ENCODE data around the gene LRRC28.

Gene LRRC28

DNA sequence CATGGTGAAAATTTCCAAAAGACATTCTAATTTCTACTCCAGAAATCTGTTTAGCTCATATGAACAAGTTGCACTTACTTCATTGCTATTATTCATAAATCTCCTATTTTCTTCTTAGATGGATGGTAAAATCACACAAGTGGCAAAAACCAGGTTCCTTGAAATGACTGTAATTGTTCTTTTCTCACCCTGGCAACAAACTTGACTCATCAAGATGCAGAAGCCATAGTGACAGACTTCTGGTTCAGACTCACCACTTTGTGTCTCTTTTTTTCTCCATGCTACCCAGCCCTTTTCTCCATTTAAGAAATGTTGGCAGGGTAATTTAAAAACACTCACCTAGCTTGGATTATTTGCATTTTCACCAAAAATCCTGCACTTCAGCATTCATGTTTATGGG, 82.1 kb downstream of the LRRC28 start:
- no peak overlapping the region for H3K4me3 ChIP-seq (ENCODE audit: low read depth, low read length)
- DNase-seq (ENCODE audit: low read depth) = no peak

DNA sequence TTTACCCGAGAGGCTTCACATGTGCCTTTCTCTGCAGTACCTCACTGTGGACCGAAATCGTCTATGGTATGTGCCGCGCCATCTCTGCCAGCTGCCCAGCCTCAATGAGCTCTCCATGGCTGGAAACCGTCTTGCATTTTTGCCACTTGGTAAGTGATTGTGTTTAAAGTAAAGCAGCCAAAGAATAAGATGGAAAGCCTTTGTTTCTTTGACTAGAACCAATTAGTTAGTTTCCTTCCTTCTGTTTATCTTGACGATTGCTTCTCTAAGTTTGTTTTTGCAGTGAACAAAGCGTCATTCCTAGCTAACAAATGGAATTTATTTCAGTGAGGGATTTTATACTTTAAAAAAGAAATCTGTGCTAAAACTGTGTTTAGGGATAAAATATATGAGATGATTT, 82.7 kb downstream of the LRRC28 start:
- no peak for DNase-seq (ENCODE audit: low read depth)
- H3K4me3 ChIP-seq (ENCODE audit: low read depth, low read length) = no peak overlapping the region

DNA sequence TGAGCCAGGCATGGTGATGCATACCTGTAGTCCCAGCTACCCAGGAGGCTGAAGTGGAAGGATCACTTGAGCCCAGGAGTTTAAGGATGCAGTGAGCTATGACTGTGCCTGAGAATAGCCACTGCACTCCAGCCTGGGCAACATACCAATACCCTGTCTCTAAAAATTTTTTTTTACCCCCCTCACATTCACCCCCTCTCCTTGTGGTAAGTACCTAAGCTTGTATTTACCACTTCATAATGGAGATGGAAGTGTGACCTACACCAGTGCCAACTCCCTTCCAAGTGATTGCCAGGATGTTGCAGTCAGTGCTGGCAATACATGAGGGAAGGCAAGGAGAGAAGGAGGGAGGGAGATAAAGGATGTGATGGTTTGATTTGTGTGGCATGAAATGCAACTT, 84.2 kb downstream of the LRRC28 start:
- no peak overlapping the region for H3K4me3 ChIP-seq (ENCODE audit: low read depth, low read length)
- DNase-seq (ENCODE audit: low read depth) = no peak

DNA sequence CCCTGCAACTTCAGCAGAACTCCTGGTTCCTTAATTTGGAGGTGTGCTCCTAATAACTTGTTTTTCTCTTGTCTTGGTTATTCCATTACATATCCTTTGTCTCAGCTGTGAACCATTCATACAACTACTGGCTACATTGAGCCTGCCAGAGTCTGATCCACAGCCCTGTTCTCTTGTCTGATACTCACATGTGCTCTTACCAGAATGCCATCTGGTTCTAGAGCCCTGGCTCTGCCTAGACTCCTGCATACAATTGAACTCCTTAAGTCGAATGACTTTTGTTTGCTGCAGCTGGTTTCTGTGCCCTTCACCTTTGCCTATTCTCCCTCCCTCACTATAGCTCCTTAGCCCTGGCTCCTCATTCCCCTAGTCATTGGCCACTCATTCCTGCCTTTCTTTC, 85.5 kb downstream of the LRRC28 start:
- no peak for DNase-seq (ENCODE audit: low read depth)
- no peak overlapping the region for H3K4me3 ChIP-seq (ENCODE audit: low read depth, low read length)

DNA sequence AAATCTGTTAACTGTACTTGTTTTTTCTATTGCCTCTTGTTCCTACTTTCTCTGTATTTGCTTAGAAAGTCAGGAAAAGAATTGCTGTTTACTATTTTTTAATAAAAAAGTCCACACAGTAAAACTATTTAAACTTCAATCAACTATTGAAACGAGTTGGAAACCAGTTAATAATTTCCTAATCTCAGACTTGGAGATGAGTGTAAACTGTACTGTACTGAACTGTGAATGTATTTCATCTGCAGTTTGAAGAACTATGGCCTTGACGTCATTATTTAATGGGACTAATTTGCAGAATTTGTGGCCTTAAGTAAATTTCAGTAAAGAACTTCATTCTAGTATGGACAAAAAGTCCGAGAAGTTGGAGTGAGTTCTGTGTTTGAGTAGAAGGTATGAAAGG, 89.1 kb downstream of the LRRC28 start:
- DNase-seq (ENCODE audit: low read depth) = no peak
- H3K4me3 ChIP-seq (ENCODE audit: low read depth, low read length) = no peak overlapping the region

DNA sequence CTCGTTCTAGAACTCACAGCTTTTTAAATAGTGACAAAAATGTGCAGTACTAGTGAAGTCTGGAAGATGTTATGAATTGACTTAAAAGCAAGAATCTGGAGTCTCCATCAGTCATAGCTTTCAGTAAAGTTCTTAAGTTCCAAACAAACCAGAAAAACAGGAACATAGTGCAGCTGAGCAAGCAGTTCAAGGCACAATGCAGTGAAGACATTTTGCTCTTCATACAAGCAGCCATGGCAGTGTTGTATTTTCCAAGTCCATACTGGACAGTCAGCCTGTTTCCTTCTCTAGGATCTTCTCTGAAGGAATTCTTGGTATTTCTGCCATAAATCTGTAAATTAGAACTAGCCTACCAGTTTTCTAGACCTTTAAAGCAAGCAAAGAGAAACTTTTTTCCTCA, 90.5 kb downstream of the LRRC28 start:
- no peak overlapping the region for H3K4me3 ChIP-seq (ENCODE audit: low read depth, low read length)
- DNase-seq (ENCODE audit: low read depth) = no peak

DNA sequence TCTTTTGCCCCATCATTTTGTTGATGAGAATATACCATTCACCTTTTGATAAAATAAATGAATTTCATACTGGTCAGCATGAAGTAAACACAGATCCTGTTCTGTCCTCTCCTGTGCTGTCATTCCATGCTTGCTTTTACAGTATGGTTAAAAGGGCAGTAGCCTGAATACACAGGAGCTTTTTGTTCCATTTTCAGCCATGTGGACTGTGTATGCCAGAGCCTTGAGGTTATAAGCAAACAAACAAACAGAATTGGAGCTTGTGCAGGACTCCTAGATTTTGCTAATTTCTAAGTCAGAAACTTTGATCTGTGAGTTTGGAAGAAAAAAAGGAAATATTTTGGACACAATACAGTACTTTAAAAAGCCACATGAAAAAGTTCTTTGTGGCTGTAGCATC, 91.9 kb downstream of the LRRC28 start:
- H3K4me3 ChIP-seq (ENCODE audit: low read depth, low read length) = no peak overlapping the region

DNA sequence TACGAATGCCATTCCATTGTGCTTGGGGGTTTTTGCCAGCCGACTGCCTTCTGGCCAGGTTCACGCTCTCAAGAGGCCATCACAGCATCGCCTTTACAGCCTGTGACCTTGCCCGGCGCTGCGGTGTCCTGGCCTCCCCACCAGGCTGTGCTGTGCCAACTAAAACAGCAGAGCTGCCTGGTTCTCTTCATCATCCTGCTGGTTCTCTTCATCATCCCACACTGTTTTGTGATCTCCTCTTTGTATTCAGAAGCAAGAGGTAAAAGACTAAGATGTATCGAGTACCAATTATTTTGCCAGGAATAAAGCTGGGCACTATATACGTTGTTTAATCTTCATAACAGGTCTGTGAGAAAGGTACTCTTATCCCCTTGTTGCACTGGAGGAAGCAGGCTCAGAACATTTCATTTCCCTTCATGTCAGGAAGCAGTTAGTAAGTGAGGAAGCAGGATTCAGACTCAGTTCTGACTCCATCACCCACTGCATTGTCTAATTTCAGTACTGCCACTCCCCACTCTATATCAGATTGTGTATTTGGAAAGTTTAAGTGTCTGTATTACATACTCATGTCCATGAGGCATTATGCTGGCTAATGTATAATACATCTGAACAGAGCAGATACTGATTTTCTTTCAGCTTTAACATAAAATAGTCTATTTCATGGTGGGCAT, 92.7 kb downstream of the LRRC28 start:
- no peak for DNase-seq (ENCODE audit: low read depth)
- H3K4me3 ChIP-seq (ENCODE audit: low read depth, low read length) = no peak overlapping the region

More for the DNA sequence above, 91.9 kb downstream of the LRRC28 start:
- DNase-seq (ENCODE audit: low read depth) = no peak

DNA sequence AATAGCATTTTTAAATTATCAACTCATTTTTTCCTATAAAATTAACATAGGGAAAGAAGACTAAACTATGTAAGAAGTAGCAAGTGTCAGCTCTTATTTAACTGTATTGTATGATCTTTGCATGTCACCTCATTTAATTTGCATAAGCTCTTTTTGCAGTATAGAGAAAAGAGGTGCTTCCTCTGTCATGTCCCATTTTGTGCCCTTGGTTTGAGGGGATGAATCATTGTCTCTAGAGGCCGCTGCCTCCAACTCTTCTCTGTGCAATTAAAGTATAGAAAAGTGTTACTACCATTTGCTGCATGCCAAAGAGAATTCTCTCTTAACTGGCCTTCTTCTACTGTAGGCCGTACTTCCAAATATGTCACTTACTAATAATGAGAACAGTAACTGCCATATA, 93.4 kb downstream of the LRRC28 start:
- no peak for DNase-seq (ENCODE audit: low read depth)
- no peak overlapping the region for H3K4me3 ChIP-seq (ENCODE audit: low read depth, low read length)

DNA sequence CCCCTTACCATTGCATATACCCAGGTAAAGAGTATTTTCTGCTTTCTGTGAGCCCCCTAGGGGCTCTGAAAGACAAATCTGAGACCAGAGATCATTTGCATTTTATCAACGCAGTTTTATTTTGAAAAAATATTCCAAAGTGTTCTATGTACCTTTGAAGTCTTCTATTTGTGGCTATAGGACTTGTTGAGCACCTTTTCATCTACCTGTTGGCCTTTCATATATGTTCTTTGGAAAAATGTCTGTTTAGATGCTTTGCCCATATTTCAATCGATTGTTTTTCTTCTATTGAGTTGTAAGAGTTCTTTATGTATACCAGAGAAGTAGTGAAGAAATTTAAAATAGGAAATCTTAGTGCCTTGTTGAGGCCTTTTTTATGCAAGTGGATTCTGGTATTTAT, 94.0 kb downstream of the LRRC28 start:
- DNase-seq (ENCODE audit: low read depth) = no peak
- no peak overlapping the region for H3K4me3 ChIP-seq (ENCODE audit: low read depth, low read length)

DNA sequence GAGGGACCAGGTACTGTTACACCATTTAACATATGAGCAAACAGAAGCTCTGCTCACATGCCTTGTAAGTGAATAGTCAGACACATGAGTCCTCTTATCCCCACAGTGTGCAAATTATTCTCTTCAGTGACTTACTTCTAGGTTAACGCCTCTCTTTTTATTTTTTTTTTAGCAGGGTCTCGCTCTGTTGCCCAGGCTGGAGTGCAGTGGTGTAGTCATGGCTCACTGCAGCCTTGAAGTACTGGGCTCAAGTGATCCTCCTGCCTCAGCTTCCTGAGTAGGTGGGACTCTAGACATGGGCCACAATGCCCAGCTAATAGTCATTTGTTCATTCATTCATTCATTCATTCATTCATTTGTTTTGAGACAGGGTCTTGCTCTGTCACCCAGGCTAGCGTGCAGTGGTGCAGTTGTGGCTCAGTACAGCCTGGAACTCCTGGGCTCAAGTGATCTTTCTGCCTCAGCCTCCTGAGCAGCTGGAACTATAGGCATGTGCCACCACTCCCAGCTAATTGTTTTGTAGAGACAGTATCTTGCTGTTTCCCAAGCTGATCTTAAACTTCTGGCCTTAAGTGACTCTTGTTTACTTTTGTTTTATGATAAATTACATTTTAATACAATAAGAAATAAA, 94.7 kb downstream of the LRRC28 start:
- no peak for DNase-seq (ENCODE audit: low read depth)

DNA sequence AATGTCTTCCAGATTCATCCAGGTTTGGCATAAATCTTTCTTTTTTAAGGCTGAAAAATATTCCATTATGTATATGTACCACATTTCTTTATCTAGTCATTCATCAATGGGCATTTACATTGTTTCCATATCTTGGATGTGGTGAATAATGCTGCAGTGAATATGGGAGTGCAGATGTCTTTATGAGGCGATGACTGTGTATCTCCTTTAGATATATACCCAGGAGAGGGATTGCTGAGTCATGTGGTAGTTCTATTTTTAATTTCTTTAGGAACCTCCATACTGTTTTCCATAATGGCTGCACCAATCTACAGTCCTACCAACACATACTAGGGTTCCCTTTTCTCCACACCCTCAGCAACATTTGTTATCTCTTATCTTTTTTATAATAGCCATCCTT, 96.3 kb downstream of the LRRC28 start:
- no peak overlapping the region for H3K4me3 ChIP-seq (ENCODE audit: low read depth, low read length)
- DNase-seq (ENCODE audit: low read depth) = peak; percentile 12

More for the DNA sequence above, 94.7 kb downstream of the LRRC28 start:
- H3K4me3 ChIP-seq (ENCODE audit: low read depth, low read length) = no peak overlapping the region

DNA sequence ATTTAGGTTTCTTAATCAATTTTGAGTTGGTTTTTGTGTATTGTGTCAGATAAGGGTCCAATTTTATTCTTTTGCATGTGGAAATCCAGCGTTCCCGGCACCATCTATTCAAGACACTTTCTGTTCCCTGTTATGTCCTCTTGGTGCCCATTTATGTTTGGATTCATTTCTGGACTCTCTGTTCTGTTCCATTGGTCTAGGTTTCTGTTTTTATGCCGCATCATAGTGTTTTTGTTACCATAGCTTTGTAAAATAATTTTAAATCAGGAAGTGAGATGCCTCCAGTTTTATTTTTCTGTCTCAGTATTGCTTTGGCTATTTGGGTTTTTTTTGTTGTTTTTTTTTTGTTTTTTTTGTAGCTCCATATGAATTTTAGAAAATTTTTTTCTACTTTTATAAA, 97.1 kb downstream of the LRRC28 start:
- H3K4me3 ChIP-seq (ENCODE audit: low read depth, low read length) = no peak overlapping the region
- no peak for DNase-seq (ENCODE audit: low read depth)

DNA sequence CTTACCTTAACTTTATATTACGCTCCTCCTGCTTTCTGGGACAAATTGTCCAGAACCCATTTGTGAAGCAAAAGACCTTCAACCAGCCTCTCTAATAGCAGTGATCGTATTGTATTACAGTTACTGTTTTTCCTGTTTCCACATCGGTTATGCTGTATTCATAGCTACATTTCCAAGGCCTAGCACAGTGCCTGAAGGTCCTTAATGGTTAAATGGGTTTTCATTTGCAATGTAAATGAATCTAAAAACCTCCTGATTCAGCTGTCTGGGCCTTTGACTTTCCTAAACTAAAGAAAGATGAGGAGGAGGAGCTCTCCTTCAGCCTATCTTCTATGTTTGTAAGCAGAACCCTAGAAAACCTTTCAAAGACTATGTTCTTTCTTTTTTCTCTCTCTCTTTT, 99.1 kb downstream of the LRRC28 start:
- H3K4me3 ChIP-seq (ENCODE audit: low read depth, low read length) = no peak overlapping the region
- DNase-seq (ENCODE audit: low read depth) = no peak

DNA sequence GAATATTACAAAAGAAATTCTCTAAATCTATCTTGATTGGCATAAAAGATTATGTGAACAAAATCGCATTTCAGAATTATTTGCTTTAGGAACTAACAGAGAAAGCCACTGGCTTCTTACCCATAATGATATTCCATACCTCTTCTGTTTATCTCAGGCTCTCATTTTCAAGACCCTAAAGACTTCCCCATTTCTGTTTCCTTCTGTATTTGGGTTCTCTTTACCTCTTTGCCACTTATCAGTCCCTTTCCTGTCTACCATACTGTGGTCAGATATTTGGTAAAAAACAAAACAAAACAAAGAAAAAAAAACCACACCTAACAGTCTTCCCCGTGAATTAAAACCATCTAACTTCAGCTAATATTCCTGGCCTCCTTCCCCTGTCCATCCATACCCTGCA, 108.5 kb downstream of the LRRC28 start:
- H3K4me3 ChIP-seq (ENCODE audit: low read depth, low read length) = no peak overlapping the region
- no peak for DNase-seq (ENCODE audit: low read depth)

DNA sequence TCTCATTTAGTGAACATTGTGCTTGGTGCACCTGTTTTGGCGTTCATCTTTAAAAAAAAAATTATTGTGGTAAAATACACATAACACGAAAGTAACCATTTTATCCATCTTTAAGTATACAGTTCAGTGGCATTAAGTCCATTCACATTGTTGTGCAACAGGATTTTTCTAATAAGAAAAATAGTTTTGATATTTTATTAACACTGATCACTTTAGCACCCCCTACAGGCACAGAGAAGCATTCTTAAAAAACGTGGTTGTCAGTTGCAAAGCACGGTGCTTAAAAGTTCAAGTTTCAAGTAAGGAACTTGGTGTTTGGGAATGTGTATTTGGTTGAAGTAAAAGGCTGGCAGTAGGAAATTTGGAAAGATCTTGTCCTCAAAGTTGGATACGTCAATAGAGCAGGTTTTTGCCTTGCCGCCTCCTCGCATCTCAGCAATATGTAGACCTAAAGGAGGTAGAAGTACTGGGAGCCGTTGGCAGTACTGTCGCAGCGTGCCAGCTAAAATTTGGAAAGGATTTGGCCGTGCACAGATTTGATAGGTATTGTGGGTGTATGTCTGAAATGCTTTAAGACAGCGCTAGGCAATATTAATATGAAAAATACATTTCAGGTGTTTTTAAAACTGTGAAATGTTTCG, 110.4 kb downstream of the LRRC28 start:
- H3K4me3 ChIP-seq (ENCODE audit: low read depth, low read length) = no peak overlapping the region
- no peak for DNase-seq (ENCODE audit: low read depth)

DNA sequence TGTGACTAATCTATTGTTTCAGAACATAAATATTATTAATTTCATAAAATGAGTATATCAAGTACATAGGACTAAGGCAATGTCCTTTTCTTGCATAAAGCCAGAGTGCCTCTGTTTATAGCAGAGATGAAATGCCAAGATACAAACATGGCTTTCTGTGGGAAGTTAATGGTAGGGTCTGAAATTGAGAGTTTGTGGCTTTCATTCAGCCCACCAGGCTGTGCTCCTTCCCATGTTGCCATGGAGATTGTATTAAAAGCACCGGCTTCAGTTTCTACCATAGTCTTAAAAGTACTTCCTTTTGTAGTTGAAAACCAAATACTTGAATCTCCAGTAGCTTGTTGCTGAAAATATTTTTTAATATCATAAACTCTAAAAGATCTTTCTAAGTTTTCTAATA, 114.0 kb downstream of the LRRC28 start:
- no peak for DNase-seq (ENCODE audit: low read depth)
- no peak overlapping the region for H3K4me3 ChIP-seq (ENCODE audit: low read depth, low read length)

DNA sequence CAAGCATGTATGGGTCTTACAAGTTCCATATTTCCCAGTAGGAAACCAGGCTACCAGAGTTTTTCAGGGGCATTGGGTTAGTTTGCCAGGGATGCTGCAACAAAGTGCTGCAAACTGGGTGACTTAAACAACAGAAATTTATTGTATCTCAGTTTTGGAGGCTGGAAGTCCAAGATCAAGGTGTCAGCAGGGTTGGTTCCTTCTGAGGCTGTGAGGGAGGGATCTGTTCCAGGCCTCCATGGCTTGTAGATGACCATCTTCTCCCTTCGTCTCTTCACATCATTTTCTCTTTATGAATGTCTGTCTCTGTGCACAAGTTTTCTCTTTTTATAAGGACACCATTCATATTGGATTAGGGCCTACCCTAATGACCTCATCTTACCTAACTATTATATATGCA, 114.7 kb downstream of the LRRC28 start:
- DNase-seq (ENCODE audit: low read depth) = no peak
- no peak overlapping the region for H3K4me3 ChIP-seq (ENCODE audit: low read depth, low read length)

DNA sequence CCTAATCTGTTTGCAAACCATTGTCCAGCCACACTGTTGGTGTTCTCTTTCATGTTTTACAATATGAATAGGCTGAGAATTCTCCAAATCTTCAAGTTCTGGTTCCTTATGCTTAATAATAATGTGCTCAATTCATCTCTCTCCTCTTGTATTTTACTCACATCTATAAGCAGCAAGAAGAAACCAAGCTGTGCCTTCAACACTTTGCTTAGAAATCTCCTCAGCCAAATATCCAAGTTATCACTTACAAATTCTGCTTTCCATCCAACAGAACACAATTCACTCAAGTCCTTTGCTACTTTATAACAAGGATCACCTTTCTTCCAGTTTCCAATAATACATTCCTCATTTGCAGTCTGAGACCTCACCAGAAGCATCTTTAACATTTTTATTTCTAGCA, 117.5 kb downstream of the LRRC28 start:
- no peak overlapping the region for H3K4me3 ChIP-seq (ENCODE audit: low read depth, low read length)
- DNase-seq (ENCODE audit: low read depth) = no peak

DNA sequence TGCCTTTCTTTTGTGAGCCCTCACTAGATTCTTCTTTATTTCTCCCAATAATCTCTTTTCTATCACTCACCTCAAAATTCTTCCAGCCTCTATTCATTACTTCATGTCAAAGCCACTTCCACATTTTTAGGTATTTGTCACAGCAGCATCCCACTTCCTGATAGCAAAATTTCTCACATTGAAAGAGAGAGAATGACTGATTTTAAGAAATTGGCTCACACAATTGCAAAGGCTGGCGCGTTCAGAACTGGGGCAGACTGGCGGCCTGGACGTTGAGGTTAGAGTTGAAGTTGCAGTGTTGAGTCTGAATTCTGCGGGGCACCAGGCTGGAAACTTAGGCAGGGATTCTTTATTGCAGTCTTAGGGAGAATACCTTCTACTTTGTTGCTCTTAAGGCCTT, 117.9 kb downstream of the LRRC28 start:
- no peak for DNase-seq (ENCODE audit: low read depth)

More for the DNA sequence above, 117.9 kb downstream of the LRRC28 start:
- H3K4me3 ChIP-seq (ENCODE audit: low read depth, low read length) = no peak overlapping the region
